HUES48 (cell line): Measurements from ENCODE around the gene KNCN.

ENCODE experiments used
- H3K27ac ChIP-seq: one replicate; pipeline ENCODE4 v1.7.0; 2013; ENCODE audit warnings: low read depth, low read length, inconsistent platforms
- H3K27me3 ChIP-seq: 2 replicates; pipeline ENCODE4 v1.6.1; 2013; ENCODE audit warnings: mild to moderate bottlenecking, low read length; ENCODE audit not compliant: control insufficient read depth, insufficient read depth
- H3K36me3 ChIP-seq: 2 replicates; pipeline ENCODE4 v1.6.1; 2013; ENCODE audit warnings: low read length; ENCODE audit not compliant: control insufficient read depth, insufficient read depth
- H3K4me1 ChIP-seq: 2 replicates; pipeline ENCODE4 v1.6.1; 2013; ENCODE audit warnings: mild to moderate bottlenecking, low read length; ENCODE audit not compliant: control insufficient read depth, insufficient read depth
- H3K4me3 ChIP-seq: 2 replicates; pipeline ENCODE4 v1.5.1; 2013; ENCODE audit warnings: mild to moderate bottlenecking, low read depth, low read length
- H3K9ac ChIP-seq: 2 replicates; pipeline ENCODE4 v1.6.1; 2013; ENCODE audit warnings: mild to moderate bottlenecking, low read depth, low read length, moderate library complexity
- H3K9me3 ChIP-seq: 2 replicates; pipeline ENCODE4 v1.6.1; 2013; ENCODE audit warnings: low read length; ENCODE audit not compliant: control insufficient read depth, insufficient read depth

KNCN gene

GRCh38 chr1:46529031-46529630 is 22.3 kb downstream of the KNCN start:
- Histone ChIP-seq H3K4me1 (peaks cover 35% of the 10 kb centered on the region), H3K9me3 (no peaks in the 10 kb centered on the region), H3K27ac (no peak overlapping the region), H3K9ac (no peak overlapping the region), H3K4me3 (no peak overlapping the region), H3K36me3 (no peaks in the 10 kb centered on the region), H3K27me3 (peaks cover 98% of the 10 kb centered on the region)

DNA sequence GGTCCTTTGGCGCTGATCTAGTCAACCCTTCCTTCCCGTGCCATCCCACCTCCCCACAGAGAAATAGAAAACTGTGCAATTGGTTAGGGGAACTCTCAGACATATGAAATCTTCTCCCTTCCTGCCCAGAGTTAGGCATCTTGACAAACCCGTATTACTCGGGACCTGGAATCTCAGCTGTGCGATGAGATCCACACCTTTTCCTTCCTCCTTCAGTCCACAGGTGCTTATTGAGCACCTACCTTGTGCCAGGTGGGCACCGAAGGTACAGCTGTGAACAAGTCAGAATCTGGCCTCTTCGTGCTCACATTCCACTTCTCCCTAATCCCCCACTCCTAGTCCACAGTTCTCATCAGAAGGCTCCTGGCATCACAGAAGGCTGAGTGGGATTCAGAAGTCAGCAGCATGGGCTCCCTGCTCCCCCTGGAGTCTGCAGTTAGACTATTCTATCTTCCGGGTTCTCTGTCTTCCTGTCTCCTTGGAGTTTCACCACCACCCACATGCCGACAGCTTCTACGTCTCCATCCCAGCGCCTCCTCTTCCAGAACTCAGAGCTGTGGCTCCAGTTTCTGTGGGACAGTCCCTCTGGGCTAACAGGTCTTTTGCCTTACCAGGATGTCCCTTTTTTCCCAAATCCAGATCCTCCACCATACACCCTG is 23.0 kb downstream of the KNCN start:
- Histone ChIP-seq H3K27ac (no peak overlapping the region), H3K4me1 (peaks cover 36% of the 10 kb centered on the region), H3K36me3 (no peaks in the 10 kb centered on the region), H3K4me3 (no peak overlapping the region), H3K27me3 (peaks cover 98% of the 10 kb centered on the region), H3K9me3 (no peaks in the 10 kb centered on the region), H3K9ac (no peak overlapping the region)

DNA sequence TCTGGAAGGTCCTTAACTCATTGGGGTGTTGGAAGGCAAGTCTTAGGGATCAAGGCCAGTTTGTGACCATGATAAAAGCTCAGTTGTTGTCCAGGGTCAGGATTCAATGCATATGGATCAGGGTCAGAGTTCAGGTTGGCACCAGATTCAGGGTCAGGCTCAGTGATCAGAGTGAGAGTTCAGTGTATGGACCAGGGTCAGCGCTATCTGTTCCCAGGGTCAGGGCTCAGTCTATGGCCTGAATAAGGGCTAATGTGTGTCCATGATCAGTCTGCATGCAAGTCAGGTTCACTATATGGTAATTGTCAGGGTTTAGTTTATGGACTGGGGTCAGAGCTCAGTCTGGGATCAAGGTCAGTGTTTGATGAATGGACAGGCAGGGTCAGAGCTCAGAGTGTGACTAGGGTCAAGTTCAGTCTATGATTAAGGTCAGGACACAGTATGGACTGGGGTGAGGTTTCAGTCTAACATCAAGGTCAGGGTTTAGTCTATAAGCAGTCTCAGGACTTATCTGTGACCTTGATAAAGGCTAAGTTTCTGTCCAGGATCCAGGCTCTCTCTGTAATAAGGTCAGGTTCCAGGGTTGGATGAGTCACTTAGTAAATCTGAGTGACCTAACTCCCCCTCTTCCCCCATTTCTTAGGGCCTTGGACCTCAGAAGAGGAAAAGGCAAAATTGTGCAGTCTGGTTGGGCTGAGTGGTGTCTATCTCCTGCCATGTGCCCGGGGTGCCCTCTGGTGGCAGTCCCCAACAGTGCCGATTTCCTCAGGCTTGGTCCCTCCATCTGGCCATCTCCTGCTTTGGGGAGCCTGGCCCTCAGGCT is 23.8 kb downstream of the KNCN start:
- peaks cover 41% of the 10 kb centered on the region for H3K4me1 ChIP-seq
- H3K36me3 ChIP-seq, result no peaks in the 10 kb centered on the region

GRCh38 chr1:46526691-46527291 is 24.7 kb downstream of the KNCN start:
- H3K9ac ChIP-seq, result no peak overlapping the region
- no peaks in the 10 kb centered on the region for H3K36me3 ChIP-seq
- no peaks in the 10 kb centered on the region for H3K9me3 ChIP-seq
- no peak overlapping the region for H3K27ac ChIP-seq
- peaks cover 50% of the 10 kb centered on the region for H3K4me1 ChIP-seq
- H3K27me3 ChIP-seq, result peaks cover 99% of the 10 kb centered on the region
- H3K4me3 ChIP-seq, result no peak overlapping the region

More for the DNA sequence above, 23.8 kb downstream of the KNCN start:
- peaks cover 99% of the 10 kb centered on the region for H3K27me3 ChIP-seq
- H3K27ac ChIP-seq, result no peak overlapping the region
- H3K9ac ChIP-seq, result no peak overlapping the region
- no peak overlapping the region for H3K4me3 ChIP-seq
- no peaks in the 10 kb centered on the region for H3K9me3 ChIP-seq

DNA sequence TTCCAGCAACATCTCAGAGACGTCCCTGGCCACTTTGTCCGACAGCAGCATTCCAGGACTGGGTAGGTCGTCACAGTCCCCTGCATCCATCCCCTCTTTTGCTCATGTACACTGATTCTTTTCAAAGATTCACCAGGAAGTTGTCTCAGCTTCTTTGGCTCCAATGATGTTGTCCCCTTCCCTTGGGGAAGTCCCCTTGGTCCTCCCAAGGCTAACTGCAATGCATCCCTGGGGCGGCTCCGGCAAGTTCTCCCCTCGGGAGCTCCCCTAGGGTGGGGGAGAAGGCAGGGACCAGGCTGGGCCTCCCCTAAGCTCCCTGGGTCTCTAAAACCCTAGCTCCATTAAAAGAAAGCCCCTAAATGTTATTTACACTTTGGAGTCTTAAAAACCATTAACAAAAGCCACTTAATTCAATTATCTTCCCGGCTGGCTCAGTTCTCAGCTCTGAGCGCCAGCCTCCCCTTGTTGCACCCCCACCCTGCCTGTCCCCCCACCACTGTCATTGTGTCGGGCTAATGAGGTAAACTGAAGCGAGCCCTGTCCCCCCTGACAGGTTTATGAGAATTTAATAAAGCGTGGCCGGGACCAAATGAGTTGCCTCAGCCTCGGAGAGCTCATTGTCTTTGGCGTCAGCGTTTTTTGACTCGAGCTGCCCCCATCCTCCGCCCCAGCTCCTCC is 25.3 kb downstream of the KNCN start:
- Histone ChIP-seq H3K4me3 (no peak overlapping the region), H3K9ac (no peak overlapping the region), H3K36me3 (no peaks in the 10 kb centered on the region), H3K9me3 (no peaks in the 10 kb centered on the region), H3K4me1 (peaks cover 54% of the 10 kb centered on the region), H3K27ac (no peak overlapping the region), H3K27me3 (peaks cover 99% of the 10 kb centered on the region)

GRCh38 chr1:46525253-46525983 is 26.0 kb downstream of the KNCN start:
- Histone ChIP-seq H3K36me3 (no peaks in the 10 kb centered on the region), H3K4me3 (no peak overlapping the region; the same call in 1 of the 2 replicates), H3K27ac (no peak overlapping the region), H3K9ac (no peak overlapping the region), H3K27me3 (peaks cover 97% of the 10 kb centered on the region), H3K9me3 (no peaks in the 10 kb centered on the region), H3K4me1 (peaks cover 58% of the 10 kb centered on the region)

- Histone ChIP-seq H3K4me1 (peaks cover 64% of the 10 kb centered on the region), H3K36me3 (no peaks in the 10 kb centered on the region), H3K4me3 (no peak overlapping the region), H3K27me3 (peaks cover 95% of the 10 kb centered on the region), H3K9me3 (no peaks in the 10 kb centered on the region), H3K9ac (no peak overlapping the region), H3K27ac (no peak overlapping the region)
Observed at GRCh38 chr1:46524843-46525242, 26.6 kb downstream of the KNCN start.

- H3K27ac ChIP-seq, result no peak overlapping the region
- no peak overlapping the region for H3K9ac ChIP-seq
- no peaks in the 10 kb centered on the region for H3K9me3 ChIP-seq
- H3K4me3 ChIP-seq, result no peak overlapping the region
- H3K36me3 ChIP-seq, result no peaks in the 10 kb centered on the region
- peaks cover 91% of the 10 kb centered on the region for H3K27me3 ChIP-seq
- peaks cover 67% of the 10 kb centered on the region for H3K4me1 ChIP-seq
Observed at GRCh38 chr1:46523496-46524353, 27.7 kb downstream of the KNCN start.

- Histone ChIP-seq H3K4me3 (no peak overlapping the region), H3K36me3 (no peaks in the 10 kb centered on the region), H3K9me3 (no peaks in the 10 kb centered on the region), H3K9ac (no peak overlapping the region), H3K27me3 (peaks cover 91% of the 10 kb centered on the region), H3K27ac (no peak overlapping the region), H3K4me1 (peaks cover 65% of the 10 kb centered on the region)
Observed at GRCh38 chr1:46522969-46523320, 28.5 kb downstream of the KNCN start.
